SK-N-MC (cell line): ENCODE measurements around the gene KRTAP10-10.

Source experiments
- EZH2 ChIP-seq: fragments of 200-600 bp; sonication (generic); IDR thresholded peaks from one replicate; pipeline ENCODE4 v1.6.1; 2017; ENCODE audit warnings: antibody characterized with exemption
- FOXP2 ChIP-seq: optimal IDR thresholded peaks from 2 replicates; pipeline ENCODE3; 2011; ENCODE audit warnings: mild to moderate bottlenecking, moderate library complexity; ENCODE audit not compliant: insufficient read depth; ENCODE audit errors: extremely low read length, control extremely low read depth
- POLR2AphosphoS5 ChIP-seq: IDR thresholded peaks from 2 replicates; pipeline ENCODE4 v1.6.1; 2012; ENCODE audit warnings: mild to moderate bottlenecking, low read depth, low read length, borderline replicate concordance

GRCh38 chr21:44637018-44637850 lies at the start of gene KRTAP10-10:
- TF ChIP-seq EZH2 (no peak), POLR2AphosphoS5 (no peak), FOXP2 (no peak)
